ENCODE measurements around the gene BACH2. TPM values are rescaled to one million over a fixed set of nuclear protein-coding genes. Genes with fewer than 3 reads are reported as not detected.

The BACH2 gene
- total RNA-seq, 4 donors from 2014 or later = 9.3 to 34.5 (median 11.1) TPM

DNA sequence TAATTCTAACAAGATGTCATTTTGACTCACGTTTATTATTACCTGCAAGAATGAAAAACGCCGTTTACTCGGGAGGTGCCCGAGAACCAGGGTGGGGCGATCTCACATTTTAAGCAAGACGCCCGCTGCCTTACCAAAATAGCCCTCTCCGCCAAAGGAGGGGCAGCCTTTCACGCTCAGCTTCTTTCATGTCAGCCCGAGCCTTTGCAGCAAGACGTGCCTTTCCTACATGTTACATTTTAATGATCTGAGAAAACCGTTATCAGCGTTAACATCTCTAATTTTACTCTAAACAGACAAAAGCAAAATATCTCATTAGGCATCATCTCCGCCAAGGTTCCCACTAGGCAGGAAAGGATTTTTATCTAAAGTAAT lies 2.0 kb downstream of the BACH2 start:
- no peak for TF ChIP-seq CTCF (IDR thresholded peaks at IDR 0.05)
- no peak for TF ChIP-seq POLR2A (IDR thresholded peaks at IDR 0.05)
- H3K4me3 ChIP-seq (ENCODE audit: low read depth, poor library complexity, severe bottlenecking) = no peak overlapping the region
- WGBS, 2 donors = 20 to 33% methylated on average over 15 of the region's 15 CpGs
- intact Hi-C loops (cut with DNase I; ENCODE audit: low total_unique reads) = no loop called here
- no peak for DNase-seq (ENCODE audit: low spot score in 2 of 2)

- H3K4me3 ChIP-seq (ENCODE audit: low read depth, poor library complexity, severe bottlenecking) = no peak overlapping the region
- DNase-seq (ENCODE audit: low spot score in 2 of 2) = no peak
- TF ChIP-seq POLR2A (IDR thresholded peaks at IDR 0.05) = no peak
- no peak for TF ChIP-seq CTCF (IDR thresholded peaks at IDR 0.05)
- intact Hi-C loops (cut with DNase I; ENCODE audit: low total_unique reads) = no loop called here
- WGBS, 2 donors = 86% methylated on average over 5 of the region's 5 CpGs
Measured at GRCh38 chr6:90294008-90294511, 2.6 kb downstream of the BACH2 start.

GRCh38 chr6:90293319-90293953 lies 3.2 kb downstream of the BACH2 start:
- intact Hi-C loops (cut with DNase I; ENCODE audit: low total_unique reads) = no loop called here
- no peak overlapping the region for H3K4me3 ChIP-seq (ENCODE audit: low read depth, poor library complexity, severe bottlenecking)
- no peak for DNase-seq (ENCODE audit: low spot score in 2 of 2)
- WGBS, 2 donors = 93 to 94% methylated on average over 3 of the region's 3 CpGs
- TF ChIP-seq CTCF (IDR thresholded peaks at IDR 0.05) (no peak), POLR2A (IDR thresholded peaks at IDR 0.05) (no peak)

DNA sequence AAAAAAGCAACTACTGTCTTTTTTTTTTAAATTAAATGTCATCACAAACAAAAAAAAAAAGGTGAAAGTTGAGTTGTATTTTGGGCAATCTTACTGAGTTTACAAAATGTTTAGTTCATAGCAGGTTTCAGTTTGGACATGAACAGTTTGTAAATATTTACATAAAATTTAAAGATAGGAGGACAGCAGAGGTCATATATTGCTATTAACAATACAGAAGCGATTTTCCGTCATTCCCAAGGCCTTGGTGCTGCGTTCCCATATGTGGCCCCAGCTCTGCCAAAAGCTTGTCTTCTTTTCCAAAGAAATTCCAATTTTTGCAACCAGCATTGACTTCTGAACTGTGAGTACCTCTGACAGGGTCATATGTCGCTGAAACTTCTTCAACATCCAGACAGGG lies 5.1 kb downstream of the BACH2 start:
- intact Hi-C loops (cut with DNase I; ENCODE audit: low total_unique reads) = no loop called here
- TF ChIP-seq POLR2A (IDR thresholded peaks at IDR 0.05) = no peak
- TF ChIP-seq CTCF (IDR thresholded peaks at IDR 0.05) = no peak
- 94 to 96% methylated on average over 4 of the region's 4 CpGs for WGBS, 2 donors
- no peak overlapping the region for H3K4me3 ChIP-seq (ENCODE audit: low read depth, poor library complexity, severe bottlenecking)
- DNase-seq (ENCODE audit: low spot score in 2 of 2) = no peak

DNA sequence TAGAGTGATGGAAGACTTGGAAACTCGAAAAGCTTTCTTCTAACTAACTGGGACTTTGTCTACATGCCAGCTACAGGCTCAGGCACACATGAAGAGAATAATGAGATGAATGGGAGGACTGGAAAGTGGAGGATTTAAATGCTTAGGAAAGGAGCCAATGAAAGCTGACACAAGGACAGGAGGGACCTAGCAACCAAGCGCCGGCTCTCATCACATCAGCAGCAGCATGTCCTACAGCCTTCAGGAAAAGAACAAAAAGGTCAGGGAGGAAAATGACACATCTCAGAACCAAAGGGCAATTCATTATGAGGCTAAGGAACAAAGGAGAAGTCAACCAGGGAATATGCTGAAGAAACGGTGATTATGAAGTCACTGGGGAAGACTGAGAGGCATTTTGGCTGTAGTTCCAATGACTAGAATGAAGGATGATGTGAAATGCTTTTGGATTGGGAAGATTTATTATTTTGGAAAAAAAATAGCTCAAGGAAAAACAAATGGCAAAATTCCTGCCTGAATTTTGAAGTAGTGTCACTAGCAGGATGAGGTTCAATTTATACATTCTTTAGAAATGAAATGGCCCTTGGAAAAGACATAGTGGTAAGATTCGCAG lies 5.7 kb downstream of the BACH2 start:
- DNase-seq (ENCODE audit: low spot score in 2 of 2) = no peak
- no peak overlapping the region for H3K4me3 ChIP-seq (ENCODE audit: low read depth, poor library complexity, severe bottlenecking)
- 58 to 63% methylated on average over 5 of the region's 5 CpGs for WGBS, 2 donors
- TF ChIP-seq POLR2A (IDR thresholded peaks at IDR 0.05) = no peak
- intact Hi-C loops (cut with DNase I; ENCODE audit: low total_unique reads) = no loop called here

GRCh38 chr6:90289902-90290301 lies 6.7 kb downstream of the BACH2 start:
- WGBS, 2 donors = 90 to 100% methylated on average over 1 of the region's 1 CpG
- no peak for DNase-seq (ENCODE audit: low spot score in 2 of 2)
- intact Hi-C loops (cut with DNase I; ENCODE audit: low total_unique reads) = no loop called here
- TF ChIP-seq POLR2A (IDR thresholded peaks at IDR 0.05) (no peak), CTCF (IDR thresholded peaks at IDR 0.05) (no peak)
- no peak overlapping the region for H3K4me3 ChIP-seq (ENCODE audit: low read depth, poor library complexity, severe bottlenecking)
